ENCODE results near the gene DIPK1C. TPM values are rescaled to one million over a fixed set of nuclear protein-coding genes. Genes with fewer than 3 reads are reported as not detected.

Gene DIPK1C
- total RNA-seq, 4 donors from 2014 or later = 0.20 to 1.5 (median 0.44) TPM; not detected in 1

- Histone ChIP-seq H3K4me1 (peaks cover 0 to 7% (median 0%) of the 10 kb centered on the region in 4 donors), H3K36me3 (no peaks in the 10 kb centered on the region), H3K9me3 (no peaks in the 10 kb centered on the region), H3K4me3 (no peak overlapping the region), H3K27me3 (no peaks in the 10 kb centered on the region), H3K27ac (no peak overlapping the region)
- WGBS, 2 donors = 90 to 93% methylated on average over 6 of the region's 6 CpGs
- no peak for TF ChIP-seq POLR2A (IDR thresholded peaks at IDR 0.05)
- TF ChIP-seq CTCF (IDR thresholded peaks at IDR 0.05) = no peak
- TF ChIP-seq EP300 (IDR thresholded peaks at IDR 0.05) = no peak
- no peak for DNase-seq (ENCODE audit: low spot score in 2 of 2)
Observed at GRCh38 chr18:74438091-74438490, 19.0 kb downstream of the DIPK1C start.

GRCh38 chr18:74436158-74436769 lies 20.8 kb downstream of the DIPK1C start:
- H3K4me3 ChIP-seq = no peak overlapping the region
- WGBS, 2 donors = 74 to 79% methylated on average over 14 of the region's 14 CpGs
- no peak for DNase-seq (ENCODE audit: low spot score in 2 of 2)
- H3K4me1 ChIP-seq = peaks cover 0 to 7% (median 0%) of the 10 kb centered on the region in 4 donors
- H3K27ac ChIP-seq = no peak overlapping the region
- H3K27me3 ChIP-seq = no peaks in the 10 kb centered on the region
- H3K9me3 ChIP-seq = no peaks in the 10 kb centered on the region
- TF ChIP-seq POLR2A (IDR thresholded peaks at IDR 0.05) = no peak
- TF ChIP-seq EP300 (IDR thresholded peaks at IDR 0.05) = no peak
- TF ChIP-seq CTCF (IDR thresholded peaks at IDR 0.05) = no peak
- no peaks in the 10 kb centered on the region for H3K36me3 ChIP-seq

- no peaks in the 10 kb centered on the region for H3K27me3 ChIP-seq
- no peaks in the 10 kb centered on the region for H3K36me3 ChIP-seq
- H3K27ac ChIP-seq = no peak overlapping the region
- H3K4me3 ChIP-seq = no peak overlapping the region
- DNase-seq (ENCODE audit: low spot score in 2 of 2) = no peak
- TF ChIP-seq POLR2A (IDR thresholded peaks at IDR 0.05) (no peak), CTCF (IDR thresholded peaks at IDR 0.05) (no peak), EP300 (IDR thresholded peaks at IDR 0.05) (no peak)
- WGBS, 2 donors = 90 to 95% methylated on average over 4 of the region's 4 CpGs
- no peaks in the 10 kb centered on the region for H3K9me3 ChIP-seq
- H3K4me1 ChIP-seq = peaks cover 0 to 7% (median 0%) of the 10 kb centered on the region in 4 donors
Observed at GRCh38 chr18:74435740-74436139, 21.4 kb downstream of the DIPK1C start.

- Histone ChIP-seq H3K27me3 (no peaks in the 10 kb centered on the region), H3K36me3 (no peaks in the 10 kb centered on the region), H3K9me3 (no peaks in the 10 kb centered on the region), H3K27ac (no peak overlapping the region), H3K4me3 (no peak overlapping the region), H3K4me1 (peaks cover 0 to 7% (median 0%) of the 10 kb centered on the region in 4 donors)
- TF ChIP-seq EP300 (IDR thresholded peaks at IDR 0.05) (no peak), CTCF (IDR thresholded peaks at IDR 0.05) (no peak), POLR2A (IDR thresholded peaks at IDR 0.05) (no peak)
- no peak for DNase-seq (ENCODE audit: low spot score in 2 of 2)
- WGBS, 2 donors = 73 to 88% methylated on average over 11 of the region's 11 CpGs
Observed at GRCh38 chr18:74434466-74434865, 22.6 kb downstream of the DIPK1C start.

GRCh38 chr18:74430806-74431571 lies 26.1 kb downstream of the DIPK1C start:
- Histone ChIP-seq H3K36me3 (no peaks in the 10 kb centered on the region), H3K9me3 (no peaks in the 10 kb centered on the region), H3K27ac (no peak overlapping the region), H3K27me3 (no peaks in the 10 kb centered on the region), H3K4me3 (no peak overlapping the region), H3K4me1 (no peaks in the 10 kb centered on the region)
- DNase-seq (ENCODE audit: low spot score in 2 of 2) = no peak
- WGBS, 2 donors = 75 to 76% methylated on average over 15 of the region's 15 CpGs
- TF ChIP-seq POLR2A (IDR thresholded peaks at IDR 0.05) (no peak), EP300 (IDR thresholded peaks at IDR 0.05) (no peak), CTCF (IDR thresholded peaks at IDR 0.05) (no peak)

Data from tibial nerve (tissue), 4 donors.